Type B pancreatic cell (in vitro differentiated cells): ENCODE data around the gene GPR161. TPM values are rescaled to one million over a fixed set of nuclear protein-coding genes. Genes with fewer than 3 reads are reported as not detected.

ENCODE experiments used
- DNase-seq: peaks from one replicate; pipeline ENCODE4 v3.0.0; 2021; ENCODE audit warnings: mixed read lengths; ENCODE audit not compliant: unreplicated experiment; ENCODE audit errors: extremely low spot score
- H3K27ac Mint-ChIP-seq: 2 replicates; pipeline ENCODE4 v1.8.0; 2021; ENCODE audit warnings: mild to moderate bottlenecking, mixed read lengths
- H3K27me3 Mint-ChIP-seq: 2 replicates; pipeline ENCODE4 v1.8.0; 2021; ENCODE audit warnings: mixed read lengths
- H3K36me3 Mint-ChIP-seq: 2 replicates; pipeline ENCODE4 v1.8.0; 2021; ENCODE audit warnings: mixed read lengths
- H3K4me1 Mint-ChIP-seq: one replicate; pipeline ENCODE4 v1.8.0; 2021; ENCODE audit warnings: mixed read lengths; ENCODE audit not compliant: unreplicated experiment
- H3K4me3 Mint-ChIP-seq: 2 replicates; pipeline ENCODE4 v1.8.0; 2021; ENCODE audit warnings: mild to moderate bottlenecking, mixed read lengths
- H3K9me3 Mint-ChIP-seq: 2 replicates; pipeline ENCODE4 v1.8.0; 2021; ENCODE audit warnings: mixed read lengths
- total RNA-seq: library from RNA; stranded (reverse); gene quantifications from 2 replicates; pipeline ENCODE4 v1.2.1, GENCODE V29; 2021; ENCODE audit warnings: low replicate concordance
- TF ChIP-seq, protein P1 (sequence below): fragments of 200-600 bp; sonication (generic); conservative IDR thresholded peaks from 2 replicates; pipeline ENCODE4 v1.5.0; 2021; ENCODE audit warnings: antibody characterized with exemption, mild to moderate bottlenecking

GPR161 gene
- total RNA-seq, 1 donor from 2014 or later, result 32.6 TPM

DNA sequence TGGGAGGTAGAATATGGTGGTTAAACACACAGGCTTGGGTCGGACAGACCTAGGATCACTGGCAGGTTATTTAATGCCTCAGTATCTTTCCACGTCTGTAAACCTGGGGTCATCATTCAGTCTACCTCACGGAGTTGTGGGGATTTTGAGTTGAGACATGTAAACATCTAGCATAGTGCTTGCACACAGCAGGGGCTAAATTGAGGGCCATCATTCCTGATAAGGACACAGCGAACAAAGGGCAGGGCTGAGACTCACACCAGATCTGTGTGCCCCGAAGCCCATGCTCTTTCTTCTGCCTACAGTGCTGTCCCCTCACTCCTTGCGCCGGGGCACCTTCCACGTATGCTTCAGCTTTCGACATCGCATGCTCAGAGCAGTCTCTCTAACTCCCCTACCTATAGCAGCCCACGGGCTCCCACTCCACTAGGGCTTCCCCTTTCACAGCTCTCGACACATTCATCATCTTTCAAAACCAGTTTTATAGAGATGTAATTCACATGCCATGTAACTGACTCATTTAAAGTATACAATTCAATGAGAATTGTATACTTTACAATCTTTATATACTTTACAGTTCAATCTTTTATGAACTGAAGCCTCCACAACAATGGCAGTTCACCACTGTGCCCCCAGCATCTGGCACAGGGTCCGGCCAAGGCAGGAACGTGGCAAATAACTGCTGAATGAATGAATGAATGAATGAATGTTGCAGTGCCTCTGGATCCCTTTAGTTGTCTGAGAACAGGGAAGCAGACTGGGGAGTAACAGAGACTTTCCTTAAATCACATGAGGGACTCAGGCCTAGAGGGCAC is 48.0 kb downstream of the GPR161 start:
- H3K9me3 Mint-ChIP-seq, result no peaks in the 10 kb centered on the region
- H3K4me3 Mint-ChIP-seq, result no peak overlapping the region
- H3K27ac Mint-ChIP-seq, result no peak overlapping the region
- H3K4me1 Mint-ChIP-seq, result no peaks in the 10 kb centered on the region
- TF ChIP-seq, protein P1, sequence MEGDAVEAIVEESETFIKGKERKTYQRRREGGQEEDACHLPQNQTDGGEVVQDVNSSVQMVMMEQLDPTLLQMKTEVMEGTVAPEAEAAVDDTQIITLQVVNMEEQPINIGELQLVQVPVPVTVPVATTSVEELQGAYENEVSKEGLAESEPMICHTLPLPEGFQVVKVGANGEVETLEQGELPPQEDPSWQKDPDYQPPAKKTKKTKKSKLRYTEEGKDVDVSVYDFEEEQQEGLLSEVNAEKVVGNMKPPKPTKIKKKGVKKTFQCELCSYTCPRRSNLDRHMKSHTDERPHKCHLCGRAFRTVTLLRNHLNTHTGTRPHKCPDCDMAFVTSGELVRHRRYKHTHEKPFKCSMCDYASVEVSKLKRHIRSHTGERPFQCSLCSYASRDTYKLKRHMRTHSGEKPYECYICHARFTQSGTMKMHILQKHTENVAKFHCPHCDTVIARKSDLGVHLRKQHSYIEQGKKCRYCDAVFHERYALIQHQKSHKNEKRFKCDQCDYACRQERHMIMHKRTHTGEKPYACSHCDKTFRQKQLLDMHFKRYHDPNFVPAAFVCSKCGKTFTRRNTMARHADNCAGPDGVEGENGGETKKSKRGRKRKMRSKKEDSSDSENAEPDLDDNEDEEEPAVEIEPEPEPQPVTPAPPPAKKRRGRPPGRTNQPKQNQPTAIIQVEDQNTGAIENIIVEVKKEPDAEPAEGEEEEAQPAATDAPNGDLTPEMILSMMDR, result no peak
- no peak for DNase-seq
- peaks cover 22% of the 10 kb centered on the region for H3K36me3 Mint-ChIP-seq
- no peaks in the 10 kb centered on the region for H3K27me3 Mint-ChIP-seq

DNA sequence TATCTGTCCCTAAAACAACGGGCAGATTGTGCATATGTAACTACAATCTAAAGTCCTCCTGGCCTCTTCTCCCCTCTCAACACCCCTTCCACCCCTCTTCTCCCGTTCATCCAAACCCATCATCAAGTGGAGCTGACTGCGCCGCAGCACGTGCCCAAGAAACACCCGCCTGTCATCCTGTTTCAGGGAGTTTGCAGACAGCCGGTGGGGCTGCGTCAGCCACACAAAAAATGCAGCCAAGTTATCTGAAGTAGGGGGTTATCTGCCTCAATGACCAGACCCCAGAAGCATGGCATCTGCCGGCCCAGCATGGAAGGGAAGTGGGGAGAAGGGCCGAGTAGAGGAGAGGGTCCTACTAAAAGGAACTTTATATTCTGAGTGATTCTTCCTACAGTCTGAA is 49.0 kb downstream of the GPR161 start:
- H3K27ac Mint-ChIP-seq, result no peak overlapping the region
- DNase-seq, result no peak
- H3K9me3 Mint-ChIP-seq, result no peaks in the 10 kb centered on the region
- no peaks in the 10 kb centered on the region for H3K27me3 Mint-ChIP-seq
- TF ChIP-seq, protein P1, result no peak
- no peak overlapping the region for H3K4me3 Mint-ChIP-seq
- no peaks in the 10 kb centered on the region for H3K4me1 Mint-ChIP-seq
- H3K36me3 Mint-ChIP-seq, result peaks cover 22% of the 10 kb centered on the region

DNA sequence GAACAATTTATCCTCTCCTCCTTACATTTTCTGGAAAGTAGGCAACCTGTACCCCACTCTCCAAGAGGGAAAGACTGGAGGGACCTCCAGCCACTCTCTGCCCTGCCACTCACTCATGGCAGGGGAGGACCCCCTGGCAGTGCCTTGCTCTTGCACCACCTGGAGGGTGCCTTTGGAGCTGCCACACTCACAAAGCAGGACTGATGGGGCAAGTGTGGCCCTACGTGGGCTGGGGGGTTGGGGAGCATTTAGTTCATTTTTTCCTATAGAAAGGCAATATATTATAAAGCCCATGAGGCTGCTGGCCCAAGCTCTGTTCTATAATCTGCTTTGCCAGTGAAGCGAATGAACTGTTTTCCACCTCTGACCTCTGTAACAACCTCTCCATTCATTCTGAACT is 50.3 kb downstream of the GPR161 start:
- Mint-ChIP-seq H3K4me3 (no peak overlapping the region), H3K27ac (no peak overlapping the region), H3K27me3 (no peaks in the 10 kb centered on the region), H3K9me3 (no peaks in the 10 kb centered on the region), H3K4me1 (peaks cover 5% of the 10 kb centered on the region), H3K36me3 (peaks cover 22% of the 10 kb centered on the region)
- DNase-seq, result no peak
- TF ChIP-seq, protein P1, result no peak

DNA sequence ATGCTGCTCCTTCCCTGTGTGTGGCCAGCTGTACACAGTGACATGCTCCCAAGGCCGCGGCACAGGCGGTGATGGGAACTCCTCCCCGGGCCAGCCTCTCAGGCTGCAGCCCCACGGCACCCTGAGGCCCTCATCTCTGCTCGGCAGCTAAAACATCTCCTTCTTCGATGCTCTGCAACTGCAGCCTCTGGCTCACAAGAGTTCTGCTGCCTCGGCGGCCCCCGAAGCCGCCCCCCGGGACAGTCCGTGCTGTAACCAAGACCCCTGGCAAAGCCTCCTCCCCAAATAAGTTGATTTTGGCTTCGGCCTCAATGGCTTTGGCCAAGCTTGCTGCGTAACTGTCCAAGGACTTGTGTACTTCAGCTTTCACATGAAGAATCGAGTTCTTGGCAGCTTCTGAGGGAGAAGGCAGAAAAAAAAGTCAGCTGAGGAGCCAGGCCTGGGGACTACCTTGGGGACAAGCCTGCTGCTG is 51.3 kb downstream of the GPR161 start:
- TF ChIP-seq, protein P1, result no peak
- H3K36me3 Mint-ChIP-seq, result peaks cover 23% of the 10 kb centered on the region
- DNase-seq, result no peak
- no peak overlapping the region for H3K4me3 Mint-ChIP-seq
- H3K27ac Mint-ChIP-seq, result no peak overlapping the region
- no peaks in the 10 kb centered on the region for H3K27me3 Mint-ChIP-seq
- H3K9me3 Mint-ChIP-seq, result no peaks in the 10 kb centered on the region
- peaks cover 5% of the 10 kb centered on the region for H3K4me1 Mint-ChIP-seq

DNA sequence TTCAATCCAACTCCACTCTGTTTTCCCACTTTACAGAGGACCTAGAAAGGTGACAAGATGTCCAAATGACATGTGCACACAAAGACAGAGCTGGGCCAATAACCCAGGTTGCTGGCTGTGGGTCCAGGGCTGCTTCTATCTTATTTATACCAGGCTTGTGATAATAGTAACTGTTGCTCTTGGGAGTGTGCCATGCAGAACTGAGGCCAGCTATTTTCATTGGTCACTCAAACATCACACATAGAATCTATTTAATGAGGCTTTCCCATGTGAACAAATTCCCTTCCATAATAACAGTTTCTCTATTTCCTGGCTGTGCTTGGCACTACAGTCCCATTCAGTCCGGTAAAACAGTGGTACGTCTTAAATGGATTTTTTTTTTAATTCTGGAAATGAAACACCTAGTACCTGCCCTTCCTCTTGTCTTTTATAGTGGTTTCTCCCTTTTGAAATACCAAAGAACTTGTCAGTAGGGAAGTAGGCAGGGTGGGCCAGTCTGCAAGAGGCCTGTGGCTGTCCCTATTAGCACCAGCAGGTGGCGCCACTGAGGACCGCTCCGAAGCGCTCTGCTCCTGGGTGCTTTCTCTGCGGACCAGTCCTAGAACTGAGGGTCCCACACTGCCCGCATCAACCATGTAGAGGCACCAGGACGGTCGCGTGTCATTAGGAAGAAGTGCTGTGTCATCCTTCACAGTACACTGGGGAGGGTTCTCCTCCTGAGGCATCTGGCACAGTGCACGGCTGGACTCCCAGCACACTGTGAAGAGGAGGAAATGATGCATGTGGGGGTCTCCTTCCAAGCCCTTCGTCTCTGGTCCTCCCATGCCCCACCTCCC is 52.1 kb downstream of the GPR161 start:
- TF ChIP-seq, protein P1, result peak; percentile 88

More for the DNA sequence above, 52.1 kb downstream of the GPR161 start:
- peaks cover 5% of the 10 kb centered on the region for H3K4me1 Mint-ChIP-seq
- no peak overlapping the region for H3K27ac Mint-ChIP-seq
- DNase-seq, result no peak
- H3K27me3 Mint-ChIP-seq, result no peaks in the 10 kb centered on the region
- peaks cover 22% of the 10 kb centered on the region for H3K36me3 Mint-ChIP-seq
- H3K4me3 Mint-ChIP-seq, result no peak overlapping the region
- H3K9me3 Mint-ChIP-seq, result no peaks in the 10 kb centered on the region
